SK-N-SH treated with all-trans-retinoic acid at 6 μM for 48 hours (cell line): ENCODE results near the gene RASA3.

Source experiments
- ATAC-seq: fragments of 200-7000 bp; cut with Tn5 transposase; 3 replicates; pipeline ENCODE4 v1.9.1; 2020; ENCODE audit warnings: mild to moderate bottlenecking, moderate library complexity
- ARNTL ChIP-seq: fragments of 450-650 bp; formaldehyde crosslinking; IDR thresholded peaks from 2 replicates; pipeline ENCODE4 v1.5.0; 2020; ENCODE audit warnings: low read depth, mild to moderate bottlenecking, moderate library complexity, borderline replicate concordance
- BACH2 ChIP-seq: fragments of 250-450 bp; sonication (Bioruptor Pico); IDR thresholded peaks from 2 replicates; pipeline ENCODE4 v1.9.0; 2021; ENCODE audit warnings: mild to moderate bottlenecking, borderline replicate concordance
- CSRNP3 ChIP-seq: fragments of 250-450 bp; sonication (Bioruptor Pico); IDR thresholded peaks from 2 replicates; pipeline ENCODE4 v1.5.1; 2021; ENCODE audit warnings: mild to moderate bottlenecking, moderate library complexity
- ESRRG ChIP-seq: fragments of 250-450 bp; sonication (Bioruptor Pico); IDR thresholded peaks from 2 replicates; pipeline ENCODE4 v1.6.1; 2021; ENCODE audit warnings: mild to moderate bottlenecking
- GLIS3 ChIP-seq: fragments of 250-450 bp; sonication (Bioruptor Pico); IDR thresholded peaks from 2 replicates; pipeline ENCODE4 v1.5.0; 2020; ENCODE audit warnings: mild to moderate bottlenecking, moderate library complexity
- ISL1 ChIP-seq: fragments of 250-450 bp; sonication (Bioruptor Pico); IDR thresholded peaks from 2 replicates; pipeline ENCODE4 v2.1.2; 2022; ENCODE audit warnings: mild to moderate bottlenecking, moderate library complexity
- OSR1 ChIP-seq: fragments of 250-450 bp; sonication (Bioruptor Pico); IDR thresholded peaks from 2 replicates; pipeline ENCODE4 v1.8.0; 2022; ENCODE audit warnings: moderate library complexity, mild to moderate bottlenecking, inconsistent platforms
- PATZ1 ChIP-seq: fragments of 250-450 bp; sonication (Bioruptor Pico); IDR thresholded peaks from 2 replicates; pipeline ENCODE4 v1.8.0; 2020; ENCODE audit warnings: mild to moderate bottlenecking, moderate library complexity, borderline replicate concordance
- POU6F1 ChIP-seq: fragments of 250-450 bp; sonication (Bioruptor Pico); IDR thresholded peaks from 2 replicates; pipeline ENCODE4 v1.8.0; 2021; ENCODE audit warnings: low read depth, mild to moderate bottlenecking, moderate library complexity, borderline replicate concordance
- PPARA ChIP-seq: fragments of 250-450 bp; sonication (Bioruptor Pico); IDR thresholded peaks from 2 replicates; pipeline ENCODE4 v1.5.0; 2020; ENCODE audit warnings: mild to moderate bottlenecking, borderline replicate concordance
- SNAI2 ChIP-seq: fragments of 250-450 bp; sonication (Bioruptor Pico); IDR thresholded peaks from 2 replicates; pipeline ENCODE4 v1.5.0; 2020; ENCODE audit warnings: mild to moderate bottlenecking, moderate library complexity
- TCF4 ChIP-seq: fragments of 250-450 bp; sonication (Bioruptor Pico); IDR thresholded peaks from 2 replicates; pipeline ENCODE4 v1.8.0; 2021; ENCODE audit warnings: mild to moderate bottlenecking, moderate library complexity, borderline replicate concordance
- TOX ChIP-seq: fragments of 250-450 bp; sonication (Bioruptor Pico); IDR thresholded peaks from 2 replicates; pipeline ENCODE4 v1.8.0; 2021; ENCODE audit warnings: mild to moderate bottlenecking, moderate library complexity, borderline replicate concordance
- TSHZ2 ChIP-seq: fragments of 250-450 bp; sonication (Bioruptor Pico); IDR thresholded peaks from 2 replicates; pipeline ENCODE4 v1.5.0; 2020; ENCODE audit warnings: mild to moderate bottlenecking, moderate library complexity
- ZC3H10 ChIP-seq: fragments of 250-450 bp; sonication (Bioruptor Pico); IDR thresholded peaks from 2 replicates; pipeline ENCODE4 v1.5.1; 2021; ENCODE audit warnings: mild to moderate bottlenecking, moderate library complexity
- ZFP3 ChIP-seq: fragments of 250-450 bp; sonication (Bioruptor Pico); IDR thresholded peaks from 2 replicates; pipeline ENCODE4 v1.5.0; 2020; ENCODE audit warnings: mild to moderate bottlenecking, moderate library complexity
- ZFP30 ChIP-seq: fragments of 450-650 bp; formaldehyde crosslinking; IDR thresholded peaks from 2 replicates; pipeline ENCODE4 v1.5.0; 2022; ENCODE audit warnings: mild to moderate bottlenecking, moderate library complexity
- ZNF565 ChIP-seq: fragments of 450-650 bp; formaldehyde crosslinking; conservative IDR thresholded peaks from 2 replicates; pipeline ENCODE4 v1.5.0; 2020; ENCODE audit warnings: low read depth, mild to moderate bottlenecking, moderate library complexity
- ZNF70 ChIP-seq: fragments of 450-650 bp; formaldehyde crosslinking; IDR thresholded peaks from 2 replicates; pipeline ENCODE4 v1.5.0; 2020; ENCODE audit warnings: mild to moderate bottlenecking, moderate library complexity
- ZNF8 ChIP-seq: fragments of 450-650 bp; formaldehyde crosslinking; IDR thresholded peaks from 2 replicates; pipeline ENCODE4 v1.5.0; 2020; ENCODE audit warnings: mild to moderate bottlenecking, moderate library complexity

RASA3 gene

GRCh38 chr13:113975416-113975815 is 157.0 kb downstream of the RASA3 start:
- ATAC-seq, result no peak
- TF ChIP-seq ZNF8, result no peak
- no peak for TF ChIP-seq ZNF70 (CRISPR knock-in tag)
- TF ChIP-seq ARNTL (CRISPR knock-in tag), result no peak
- no peak for TF ChIP-seq TSHZ2 (CRISPR knock-in tag)
- TF ChIP-seq TCF4 (CRISPR knock-in tag), result no peak
- TF ChIP-seq ISL1 (CRISPR knock-in tag), result no peak
- no peak for TF ChIP-seq CSRNP3 (CRISPR knock-in tag)
- no peak for TF ChIP-seq GLIS3 (CRISPR knock-in tag)
- TF ChIP-seq OSR1, result no peak
- no peak for TF ChIP-seq SNAI2 (CRISPR knock-in tag)
- no peak for TF ChIP-seq POU6F1 (CRISPR knock-in tag)
- TF ChIP-seq ZFP30 (CRISPR knock-in tag), result no peak
- TF ChIP-seq ZFP3 (CRISPR knock-in tag), result no peak
- no peak for TF ChIP-seq ZC3H10
- no peak for TF ChIP-seq PATZ1
- TF ChIP-seq, all 23 proteins: peak for 0

- no peak for TF ChIP-seq ZC3H10
- no peak for TF ChIP-seq TCF4 (CRISPR knock-in tag)
- no peak for TF ChIP-seq BACH2
- no peak for TF ChIP-seq PPARA (CRISPR knock-in tag)
- no peak for TF ChIP-seq ZFP30 (CRISPR knock-in tag)
- TF ChIP-seq TOX (CRISPR knock-in tag), result no peak
- no peak for TF ChIP-seq ZNF565 (CRISPR knock-in tag)
- no peak for TF ChIP-seq PATZ1
- TF ChIP-seq CSRNP3 (CRISPR knock-in tag), result no peak
- no peak for TF ChIP-seq ESRRG (CRISPR knock-in tag)
- TF ChIP-seq, all 23 proteins: peak for 0
- no peak for ATAC-seq
These were observed 157.8 kb downstream of the RASA3 start for GRCh38 chr13:113974304-113975281.
